Esophagus squamous epithelium (tissue), 5 donors: ENCODE results near the gene TAB2. TPM values are rescaled to one million over a fixed set of nuclear protein-coding genes. Genes with fewer than 3 reads are reported as not detected.

ENCODE experiments used
- DNase-seq: peaks from one replicate; lab custom pipeline; 2025; lab: John Stamatoyannopoulos, UW
- H3K27ac ChIP-seq, 4 donors: fragments of 200-600 bp; sonication (generic); one replicate each; pipeline ENCODE4 v1.5.1; 2016 to 2019; ENCODE audit warnings: mild to moderate bottlenecking in 1 of 4
- H3K27me3 ChIP-seq, 4 donors: fragments of 200-600 bp; sonication (generic); 1 replicate in 3 of 4; 2 replicates in 1 of 4; pipeline versions ENCODE4 v1.5.1 to v1.6.0; 2017 to 2021; ENCODE audit warnings: antibody characterized with exemption in 1 of 4
- H3K36me3 ChIP-seq, 3 donors: fragments of 200-600 bp; sonication (generic); one replicate each; pipeline ENCODE4 v1.5.1; 2016 to 2019
- H3K4me1 ChIP-seq, 3 donors: fragments of 200-600 bp; sonication (generic); one replicate each; pipeline ENCODE4 v1.5.1; 2017 to 2019
- H3K4me3 ChIP-seq, 4 donors: fragments of 200-600 bp; sonication (generic); 1 replicate in 3 of 4; 2 replicates in 1 of 4; pipeline ENCODE4 v1.5.1; 2016 to 2019; ENCODE audit warnings: mild to moderate bottlenecking in 2 of 4, moderate library complexity in 1 of 4
- H3K9me3 ChIP-seq, 3 donors: fragments of 200-600 bp; sonication (generic); one replicate each; pipeline ENCODE4 v1.5.1; 2016 to 2019
- CTCF ChIP-seq, 6 experiments: fragments of 450-650 bp in 4 of 6; fragments of 200-600 bp in 2 of 6; sonication (generic) in 2 of 6; IDR thresholded peaks; one replicate each; pipeline ENCODE4 v1.5.1; 2016 to 2019; ENCODE audit warnings: antibody characterized with exemption in 6 of 6, mild to moderate bottlenecking in 4 of 6, moderate library complexity in 4 of 6
- POLR2A ChIP-seq, 4 donors: fragments of 450-650 bp; IDR thresholded peaks; one replicate each; pipeline ENCODE4 v1.6.1; 2017; ENCODE audit warnings: antibody characterized with exemption in 4 of 4, mild to moderate bottlenecking in 4 of 4, moderate library complexity in 3 of 4
- WGBS, 2 donors: methylation state at CpG; one replicate each; pipeline ENCODE4 v1.1.5; 2018; 5-methylcytosine and 5-hydroxymethylcytosine counted together
- intact Hi-C: fragments of 100-400 bp; cut with DNase I; formaldehyde crosslinking; loops from one replicate; pipeline ENCODE4 v1.15.0; 2022
- total RNA-seq, 4 donors: library from RNA; depleted of rRNA; stranded (reverse); fragments of >200 nt; gene quantifications; one replicate each; pipeline ENCODE4 v1.1.0, GENCODE V29; 2016
- donor health status: DM: yes; HTN: yes; CAD: no.

TAB2 gene
- total RNA-seq, 4 donors from 2014 or later: 27.6 to 47.1 (median 31.0) TPM

GRCh38 chr6:149331043-149331807 lies 13.7 kb downstream of the TAB2 start:
- intact Hi-C loops: no loop called here
- Histone ChIP-seq H3K4me3 (no peak overlapping the region), H3K36me3 (no peaks in the 10 kb centered on the region), H3K9me3 (no peaks in the 10 kb centered on the region), H3K4me1 (peaks cover 10 to 75% (median 42%) of the 10 kb centered on the region in 3 donors), H3K27me3 (no peaks in the 10 kb centered on the region), H3K27ac (no peak overlapping the region)
- 80 to 82% methylated on average over 2 of the region's 2 CpGs for WGBS, 2 donors
- TF ChIP-seq CTCF (IDR thresholded peaks at IDR 0.05): no peak
- no peak for TF ChIP-seq POLR2A (IDR thresholded peaks at IDR 0.05)
- no peak for DNase-seq

DNA sequence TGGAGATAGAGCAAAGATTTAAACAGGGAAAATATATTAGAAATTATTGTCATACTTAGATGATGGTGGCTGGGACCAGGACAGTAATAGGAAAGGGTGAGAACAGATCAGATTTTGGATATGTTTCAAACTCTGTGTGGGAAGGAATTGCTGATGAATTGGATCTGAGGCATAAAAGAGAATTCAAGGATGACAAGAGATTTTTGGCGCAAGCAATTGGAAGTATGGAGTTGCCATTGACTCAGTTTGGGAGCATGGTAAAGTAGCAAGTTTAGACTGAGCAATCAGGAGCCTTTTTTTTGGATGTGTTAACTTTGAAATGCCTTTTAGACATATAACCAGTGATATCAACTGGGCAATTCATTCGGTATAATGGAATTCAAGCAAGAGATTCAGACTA lies 14.4 kb downstream of the TAB2 start:
- 52 to 60% methylated on average over 2 of the region's 2 CpGs for WGBS, 2 donors
- Histone ChIP-seq H3K4me1 (peaks cover 10 to 81% (median 42%) of the 10 kb centered on the region in 3 donors), H3K4me3 (no peak overlapping the region), H3K36me3 (no peaks in the 10 kb centered on the region), H3K9me3 (no peaks in the 10 kb centered on the region), H3K27ac (no peak overlapping the region), H3K27me3 (no peaks in the 10 kb centered on the region)
- TF ChIP-seq POLR2A (IDR thresholded peaks at IDR 0.05) (no peak), CTCF (IDR thresholded peaks at IDR 0.05) (no peak)
- intact Hi-C loops: no loop called here
- no peak for DNase-seq

DNA sequence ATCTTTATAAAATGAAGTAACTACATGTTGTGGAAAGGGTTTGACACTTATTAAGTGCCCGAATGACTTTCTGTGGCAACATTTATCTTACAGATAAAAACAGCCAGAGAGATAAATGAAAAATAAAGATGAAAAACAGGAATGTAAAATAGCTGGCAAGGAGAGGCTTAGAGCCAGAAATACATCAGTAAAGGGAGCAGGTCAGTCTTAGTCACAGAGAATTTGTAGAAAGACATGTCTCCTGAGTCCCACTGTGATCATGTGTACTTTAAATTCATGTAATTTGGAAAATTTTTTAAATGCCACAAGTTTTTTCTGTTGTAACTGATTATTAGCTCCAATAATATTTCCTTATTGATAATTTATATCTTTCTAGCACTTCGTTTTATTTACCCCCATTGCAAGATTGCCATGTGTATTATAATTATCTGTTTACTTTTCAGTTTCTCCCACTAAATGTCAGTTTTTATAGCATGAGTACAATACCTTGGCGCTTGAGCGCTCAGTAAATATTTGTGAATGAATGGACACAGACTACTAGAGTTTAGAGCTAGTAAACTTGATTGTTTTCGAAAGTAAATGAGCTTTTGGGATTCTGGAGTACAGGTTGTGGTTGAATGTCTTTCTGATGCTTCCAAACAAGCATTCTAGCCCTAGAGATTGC lies 15.2 kb downstream of the TAB2 start:
- no peak overlapping the region for H3K4me3 ChIP-seq
- H3K36me3 ChIP-seq: no peaks in the 10 kb centered on the region
- no peak for DNase-seq
- H3K27me3 ChIP-seq: no peaks in the 10 kb centered on the region
- intact Hi-C loops: no loop called here
- peaks cover 10 to 83% (median 42%) of the 10 kb centered on the region in 3 donors for H3K4me1 ChIP-seq
- H3K27ac ChIP-seq: no peak overlapping the region
- TF ChIP-seq CTCF (IDR thresholded peaks at IDR 0.05) (no peak), POLR2A (IDR thresholded peaks at IDR 0.05) (no peak)
- no peaks in the 10 kb centered on the region for H3K9me3 ChIP-seq
- 85 to 88% methylated on average over 5 of the region's 5 CpGs for WGBS, 2 donors

DNA sequence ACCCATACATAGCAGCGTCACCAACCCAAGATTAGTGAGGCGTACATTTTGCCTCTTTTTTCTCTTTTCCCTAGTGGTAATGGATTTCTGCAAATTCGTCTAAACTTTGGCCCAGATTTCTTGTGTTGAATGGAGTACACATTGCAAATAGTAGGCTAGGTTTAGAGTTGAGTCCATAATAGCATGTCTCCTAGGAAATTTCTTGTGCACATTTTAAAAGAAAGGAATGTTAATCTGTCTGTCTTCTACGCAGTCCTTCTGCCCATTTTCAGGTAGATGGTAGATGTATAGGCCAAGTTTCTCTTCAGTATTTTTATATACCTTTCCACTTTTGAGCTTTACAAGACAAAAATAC lies 15.7 kb downstream of the TAB2 start:
- no peaks in the 10 kb centered on the region for H3K36me3 ChIP-seq
- H3K27ac ChIP-seq: no peak overlapping the region
- intact Hi-C loops: no loop called here
- H3K27me3 ChIP-seq: no peaks in the 10 kb centered on the region
- no peak for DNase-seq
- 80 to 92% methylated on average over 4 of the region's 4 CpGs for WGBS, 2 donors
- H3K4me3 ChIP-seq: no peak overlapping the region
- H3K9me3 ChIP-seq: no peaks in the 10 kb centered on the region
- TF ChIP-seq CTCF (IDR thresholded peaks at IDR 0.05) (no peak), POLR2A (IDR thresholded peaks at IDR 0.05) (no peak)
- H3K4me1 ChIP-seq: peaks cover 10 to 83% (median 42%) of the 10 kb centered on the region in 3 donors

- intact Hi-C loops: no loop called here
- no peaks in the 10 kb centered on the region for H3K27me3 ChIP-seq
- no peak for DNase-seq
- peaks cover 10 to 81% (median 42%) of the 10 kb centered on the region in 3 donors for H3K4me1 ChIP-seq
- H3K36me3 ChIP-seq: no peaks in the 10 kb centered on the region
- 32 to 43% methylated on average over 3 of the region's 3 CpGs for WGBS, 2 donors
- H3K4me3 ChIP-seq: no peak overlapping the region
- H3K27ac ChIP-seq: peak overlapping the region in 3 of 4 donors; percentile 45 to 70 (median 65)
- no peak for TF ChIP-seq CTCF (IDR thresholded peaks at IDR 0.05)
- TF ChIP-seq POLR2A (IDR thresholded peaks at IDR 0.05): no peak
- H3K9me3 ChIP-seq: no peaks in the 10 kb centered on the region
These were observed 16.7 kb downstream of the TAB2 start for GRCh38 chr6:149334201-149334600.
